A673 (cell line): Measurements from ENCODE around the gene KLC3. TPM values are rescaled to one million over a fixed set of nuclear protein-coding genes. Genes with fewer than 3 reads are reported as not detected.

Source experiments
- BruUV-seq: library from RNA; stranded (reverse); fragments of 400-500 nt; replicated peaks from 2 replicates; lab custom pipeline; 2021; lab: Mats Ljungman, UMichigan
- CTCF ChIA-PET: fragments of 300-600 bp; sonication (Branson Sonifier 250); formaldehyde crosslinking; loops from one replicate; lab custom pipeline; 2022; ENCODE audit warnings: antibody characterized with exemption; lab: Charles Lee
- POLR2A ChIA-PET: fragments of 300-600 bp; sonication (Branson Sonifier 250); formaldehyde crosslinking; loops from one replicate; lab custom pipeline; 2022; ENCODE audit warnings: antibody characterized with exemption; ENCODE audit not compliant: low non-redundant PET; lab: Charles Lee
- DNase-seq: peaks from one replicate; pipeline ENCODE4 v3.0.0-alpha.2; 2015; ENCODE audit warnings: low spot score
- H3K27ac ChIP-seq: fragments of 200-600 bp; sonication (generic); 2 replicates; pipeline ENCODE4 v1.5.1; 2016; ENCODE audit warnings: mixed run types, low read depth, mild to moderate bottlenecking, mixed read lengths, antibody characterized with exemption, low read length; ENCODE audit not compliant: poor library complexity, severe bottlenecking
- H3K27me3 ChIP-seq: fragments of 200-600 bp; sonication (generic); replicated peaks from 2 replicates; pipeline ENCODE4 v1.6.1; 2017; ENCODE audit warnings: mixed run types, low read depth, mild to moderate bottlenecking, mixed read lengths, antibody characterized with exemption, low read length; ENCODE audit not compliant: insufficient read depth, poor library complexity
- H3K36me3 ChIP-seq: fragments of 200-600 bp; sonication (generic); 2 replicates; pipeline ENCODE4 v1.6.1; 2016; ENCODE audit warnings: mixed run types, mild to moderate bottlenecking, mixed read lengths, antibody characterized with exemption, low read length; ENCODE audit not compliant: insufficient read depth, poor library complexity, severe bottlenecking
- H3K4me1 ChIP-seq: fragments of 200-600 bp; sonication (generic); 2 replicates; pipeline ENCODE4 v1.6.1; 2017; ENCODE audit warnings: mixed run types, mild to moderate bottlenecking, mixed read lengths, antibody characterized with exemption, low read length; ENCODE audit not compliant: insufficient read depth, poor library complexity, severe bottlenecking
- H3K4me3 ChIP-seq: fragments of 200-600 bp; sonication (generic); 2 replicates; pipeline ENCODE4 v1.5.1; 2016; ENCODE audit warnings: low read depth, mixed run types, mild to moderate bottlenecking, mixed read lengths, low read length; ENCODE audit not compliant: poor library complexity, severe bottlenecking
- H3K9me3 ChIP-seq: fragments of 200-600 bp; sonication (generic); 2 replicates; pipeline ENCODE4 v1.6.1; 2016; ENCODE audit warnings: mixed run types, low read depth, mild to moderate bottlenecking, mixed read lengths, antibody characterized with exemption, low read length; ENCODE audit not compliant: poor library complexity, severe bottlenecking
- EZH2 ChIP-seq: fragments of 200-600 bp; sonication (generic); IDR thresholded peaks from 2 replicates; pipeline ENCODE4 v1.6.1; 2017; ENCODE audit warnings: borderline replicate concordance, low read depth, mild to moderate bottlenecking, mixed read lengths, antibody characterized with exemption, low read length; ENCODE audit not compliant: poor library complexity, severe bottlenecking
- intact Hi-C: fragments of 100-400 bp; cut with micrococcal nuclease; formaldehyde crosslinking; loops from one replicate; pipeline ENCODE4 v1.10.0; 2022; ENCODE audit not compliant: unreplicated experiment
- total RNA-seq: library from RNA; stranded (reverse); gene quantifications from 2 replicates; pipeline ENCODE4 v1.2.3, GENCODE V29; 2021
- TF ChIP-seq, protein P1 (sequence below): fragments of 300-800, 200-600 bp; sonication (generic); conservative IDR thresholded peaks from 2 replicates; pipeline ENCODE4 v1.5.1; 2017; ENCODE audit warnings: low read depth, mild to moderate bottlenecking, antibody characterized with exemption, low read length, moderate library complexity, mixed read lengths

The KLC3 gene
- total RNA-seq, 1 experiment from 2014 or later: 0.49 TPM

DNA sequence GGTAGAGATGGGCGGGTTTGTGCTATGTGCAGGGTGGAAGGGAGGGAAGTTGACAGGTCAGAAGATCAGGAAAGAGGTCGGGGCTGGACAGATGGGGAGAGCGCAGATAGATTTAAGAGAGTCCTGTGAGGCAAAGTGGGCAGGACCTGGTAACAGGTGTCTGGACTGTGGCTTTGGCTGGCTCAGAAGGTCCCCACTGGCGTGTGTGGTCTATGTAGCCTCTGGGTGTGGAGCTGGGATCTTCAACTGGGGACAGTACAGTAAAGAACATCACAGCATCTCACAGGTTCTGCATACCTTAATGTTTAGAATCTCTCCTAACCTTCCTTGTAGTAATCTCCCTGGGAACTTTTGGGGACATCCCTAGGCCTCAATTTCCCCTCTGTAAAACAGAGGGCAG is 35.5 kb upstream of the KLC3 start:
- no TSS peak for BruUV-seq
- H3K36me3 ChIP-seq: no peaks in the 10 kb centered on the region
- POLR2A ChIA-PET: interaction anchor here (0.6 kb wide), 1 partner anchor 129 kb away, joined by 4 read pairs; no protein-coding TSS in a partner anchor
- CTCF ChIA-PET: interaction anchor here (0.6 kb wide), 1 partner anchor 399 kb away, joined by 3 read pairs; the partner anchor contains the start of gene APOE
- DNase-seq: no peak
- no peaks in the 10 kb centered on the region for H3K27me3 ChIP-seq
- intact Hi-C loops: no loop called here
- TF ChIP-seq, protein P1, sequence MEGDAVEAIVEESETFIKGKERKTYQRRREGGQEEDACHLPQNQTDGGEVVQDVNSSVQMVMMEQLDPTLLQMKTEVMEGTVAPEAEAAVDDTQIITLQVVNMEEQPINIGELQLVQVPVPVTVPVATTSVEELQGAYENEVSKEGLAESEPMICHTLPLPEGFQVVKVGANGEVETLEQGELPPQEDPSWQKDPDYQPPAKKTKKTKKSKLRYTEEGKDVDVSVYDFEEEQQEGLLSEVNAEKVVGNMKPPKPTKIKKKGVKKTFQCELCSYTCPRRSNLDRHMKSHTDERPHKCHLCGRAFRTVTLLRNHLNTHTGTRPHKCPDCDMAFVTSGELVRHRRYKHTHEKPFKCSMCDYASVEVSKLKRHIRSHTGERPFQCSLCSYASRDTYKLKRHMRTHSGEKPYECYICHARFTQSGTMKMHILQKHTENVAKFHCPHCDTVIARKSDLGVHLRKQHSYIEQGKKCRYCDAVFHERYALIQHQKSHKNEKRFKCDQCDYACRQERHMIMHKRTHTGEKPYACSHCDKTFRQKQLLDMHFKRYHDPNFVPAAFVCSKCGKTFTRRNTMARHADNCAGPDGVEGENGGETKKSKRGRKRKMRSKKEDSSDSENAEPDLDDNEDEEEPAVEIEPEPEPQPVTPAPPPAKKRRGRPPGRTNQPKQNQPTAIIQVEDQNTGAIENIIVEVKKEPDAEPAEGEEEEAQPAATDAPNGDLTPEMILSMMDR: no peak
- TF ChIP-seq EZH2: no peak
- H3K4me1 ChIP-seq: peaks cover 4% of the 10 kb centered on the region
- H3K27ac ChIP-seq: no peak overlapping the region
- no peaks in the 10 kb centered on the region for H3K9me3 ChIP-seq
- H3K4me3 ChIP-seq: no peak overlapping the region

DNA sequence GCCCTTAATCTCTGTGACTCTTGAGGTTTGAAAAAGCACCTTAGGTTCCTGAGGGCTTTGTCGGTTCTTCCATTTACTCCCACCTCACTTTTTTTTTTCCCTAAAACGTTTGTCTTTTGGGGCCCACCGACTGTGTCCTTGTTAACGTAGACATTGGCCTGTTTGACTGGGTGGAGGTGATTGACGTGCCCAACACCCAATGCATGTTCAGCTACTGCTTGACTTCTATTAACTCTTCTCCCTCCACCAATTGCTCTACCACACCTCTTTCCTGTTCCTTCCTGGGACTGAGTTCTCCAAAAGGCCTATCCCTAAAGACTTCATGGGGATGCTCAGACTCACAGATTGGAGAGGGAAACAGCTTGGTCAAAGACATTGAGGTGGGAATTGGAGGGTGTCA is 35.1 kb upstream of the KLC3 start:
- ChIA-PET CTCF (no interaction called here), POLR2A (no interaction called here)
- Histone ChIP-seq H3K4me3 (no peak overlapping the region), H3K27ac (no peak overlapping the region), H3K36me3 (no peaks in the 10 kb centered on the region), H3K9me3 (no peaks in the 10 kb centered on the region), H3K27me3 (no peaks in the 10 kb centered on the region), H3K4me1 (peaks cover 4% of the 10 kb centered on the region)
- intact Hi-C loops: no loop called here
- BruUV-seq: no TSS peak
- no peak for TF ChIP-seq EZH2
- TF ChIP-seq, protein P1: no peak
- DNase-seq: no peak

DNA sequence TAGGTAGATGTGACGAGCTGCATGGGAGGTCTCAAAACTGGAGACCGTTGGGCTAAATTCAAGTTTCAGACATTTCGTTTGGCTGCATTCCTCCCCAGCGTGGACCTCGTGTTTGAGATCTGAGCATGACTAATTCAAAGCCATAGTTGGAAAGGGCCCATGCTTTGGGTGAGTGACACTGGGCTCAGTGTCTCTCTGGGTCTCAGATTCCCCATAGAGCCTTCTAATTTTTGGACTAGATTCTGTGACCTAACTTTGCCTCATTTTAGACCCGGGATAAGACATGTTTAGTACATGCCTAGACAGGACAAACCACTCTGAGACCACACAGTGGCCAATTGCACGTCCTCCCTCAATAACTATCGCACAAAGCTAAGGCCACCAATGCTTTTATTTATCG is 34.5 kb upstream of the KLC3 start:
- no TSS peak for BruUV-seq
- TF ChIP-seq EZH2: no peak
- TF ChIP-seq, protein P1: no peak
- intact Hi-C loops: no loop called here
- no peak for DNase-seq
- Histone ChIP-seq H3K27ac (no peak overlapping the region), H3K4me1 (peaks cover 4% of the 10 kb centered on the region), H3K27me3 (no peaks in the 10 kb centered on the region), H3K4me3 (no peak overlapping the region), H3K36me3 (no peaks in the 10 kb centered on the region), H3K9me3 (no peaks in the 10 kb centered on the region)
- CTCF ChIA-PET: interaction anchor here (0.6 kb wide), 1 partner anchor 535 kb away, joined by 5 read pairs; no protein-coding TSS in a partner anchor
- POLR2A ChIA-PET: interaction anchor here (0.5 kb wide), 1 partner anchor 570 kb away, joined by 10 read pairs; no protein-coding TSS in a partner anchor
